NT2/D1 (cell line): ENCODE data around the gene RPTOR.

ENCODE experiments used
- DNase-seq: peaks from one replicate; pipeline ENCODE4 v3.0.0-alpha.2; 2011; ENCODE audit warnings: low read depth, low spot score
- H3K27me3 ChIP-seq: 2 replicates; pipeline ENCODE4 v1.6.0; 2011; ENCODE audit warnings: mild to moderate bottlenecking; ENCODE audit not compliant: insufficient read length, insufficient read depth
- H3K36me3 ChIP-seq: 2 replicates; pipeline ENCODE4 v1.6.1; 2011; ENCODE audit warnings: mild to moderate bottlenecking, low read length, mixed read lengths; ENCODE audit not compliant: insufficient read depth, insufficient read length
- H3K4me1 ChIP-seq: 2 replicates; pipeline ENCODE4 v1.5.1; 2011; ENCODE audit not compliant: insufficient read depth, insufficient read length
- H3K4me3 ChIP-seq: 2 replicates; pipeline ENCODE4 v1.5.1; 2011; ENCODE audit warnings: low read depth; ENCODE audit not compliant: insufficient read length
- H3K9ac ChIP-seq: 2 replicates; pipeline ENCODE4 v1.6.0; 2011; ENCODE audit warnings: low read depth; ENCODE audit not compliant: insufficient read length
- H3K9me3 ChIP-seq: 2 replicates; pipeline ENCODE4 v1.5.1; 2011; ENCODE audit warnings: mild to moderate bottlenecking, low read length; ENCODE audit not compliant: insufficient read depth
- SUZ12 ChIP-seq: IDR thresholded peaks from 2 replicates; pipeline ENCODE4 v1.6.1; 2011; ENCODE audit not compliant: insufficient read length, insufficient read depth; ENCODE audit errors: extremely low read depth
- YY1 ChIP-seq: IDR thresholded peaks from 2 replicates; pipeline ENCODE4 v1.6.1; 2011; ENCODE audit not compliant: insufficient read length, insufficient read depth
- ZNF274 ChIP-seq: IDR thresholded peaks from 2 replicates; pipeline ENCODE4 v1.6.1; 2011; ENCODE audit warnings: mild to moderate bottlenecking, low read depth, low read length

RPTOR gene

GRCh38 chr17:80833952-80834892, 289.6 kb downstream of the RPTOR start:
- H3K36me3 ChIP-seq: peaks cover 9% of the 10 kb centered on the region
- peaks cover 8% of the 10 kb centered on the region for H3K27me3 ChIP-seq
- no peak for DNase-seq
- H3K9ac ChIP-seq: no peak overlapping the region
- H3K9me3 ChIP-seq: no peaks in the 10 kb centered on the region
- no peak overlapping the region for H3K4me3 ChIP-seq
- TF ChIP-seq YY1 (no peak), SUZ12 (no peak), ZNF274 (no peak)
- peaks cover 14% of the 10 kb centered on the region for H3K4me1 ChIP-seq

GRCh38 chr17:80834893-80835275, 290.2 kb downstream of the RPTOR start:
- H3K4me3 ChIP-seq: no peak overlapping the region
- H3K9ac ChIP-seq: no peak overlapping the region
- H3K4me1 ChIP-seq: peaks cover 14% of the 10 kb centered on the region
- no peak for TF ChIP-seq YY1
- TF ChIP-seq ZNF274: no peak
- peaks cover 2% of the 10 kb centered on the region for H3K27me3 ChIP-seq
- DNase-seq: no peak
- peaks cover 9% of the 10 kb centered on the region for H3K36me3 ChIP-seq
- no peaks in the 10 kb centered on the region for H3K9me3 ChIP-seq

GRCh38 chr17:80835816-80836657, 291.4 kb downstream of the RPTOR start:
- H3K9me3 ChIP-seq: no peaks in the 10 kb centered on the region
- peaks cover 14% of the 10 kb centered on the region for H3K4me1 ChIP-seq
- peak overlapping the region; percentile 22 for H3K9ac ChIP-seq
- H3K27me3 ChIP-seq: no peaks in the 10 kb centered on the region
- no peak for DNase-seq
- no peak for TF ChIP-seq YY1
- peaks cover 17% of the 10 kb centered on the region for H3K36me3 ChIP-seq
- H3K4me3 ChIP-seq: no peak overlapping the region

GRCh38 chr17:80836658-80836965, 292.0 kb downstream of the RPTOR start:
- Histone ChIP-seq H3K9ac (peak overlapping the region; percentile 22), H3K4me1 (peaks cover 14% of the 10 kb centered on the region), H3K4me3 (no peak overlapping the region), H3K9me3 (no peaks in the 10 kb centered on the region), H3K27me3 (no peaks in the 10 kb centered on the region), H3K36me3 (peaks cover 22% of the 10 kb centered on the region)
- TF ChIP-seq YY1: no peak
- no peak for TF ChIP-seq SUZ12
- TF ChIP-seq ZNF274: no peak
- DNase-seq: no peak

GRCh38 chr17:80836971-80837481, 292.4 kb downstream of the RPTOR start:
- no peaks in the 10 kb centered on the region for H3K9me3 ChIP-seq
- TF ChIP-seq ZNF274 (no peak), SUZ12 (no peak), YY1 (no peak)
- H3K4me3 ChIP-seq: no peak overlapping the region
- no peak for DNase-seq
- peaks cover 25% of the 10 kb centered on the region for H3K36me3 ChIP-seq
- H3K27me3 ChIP-seq: no peaks in the 10 kb centered on the region
- no peak overlapping the region for H3K9ac ChIP-seq
- peaks cover 11% of the 10 kb centered on the region for H3K4me1 ChIP-seq

GRCh38 chr17:80837711-80838110, 293.1 kb downstream of the RPTOR start:
- peak overlapping the region; percentile 13 for H3K9ac ChIP-seq
- TF ChIP-seq SUZ12: no peak
- no peak for TF ChIP-seq ZNF274
- no peak for TF ChIP-seq YY1
- no peaks in the 10 kb centered on the region for H3K9me3 ChIP-seq
- H3K36me3 ChIP-seq: peaks cover 28% of the 10 kb centered on the region
- no peak overlapping the region for H3K4me3 ChIP-seq
- DNase-seq: no peak
- peaks cover 5% of the 10 kb centered on the region for H3K4me1 ChIP-seq
- no peaks in the 10 kb centered on the region for H3K27me3 ChIP-seq
